CD4-positive, alpha-beta T cell treated with Interleukin-21 for 1 hour (primary cell): ENCODE data around the gene SLC2A11.
A peak's percentile ranks its signal among the peaks of the same experiment; 100 is the strongest.

Source experiments
- DNase-seq: peaks from one replicate; pipeline ENCODE4 v3.0.0-alpha.2; 2020

SLC2A11 gene

DNA sequence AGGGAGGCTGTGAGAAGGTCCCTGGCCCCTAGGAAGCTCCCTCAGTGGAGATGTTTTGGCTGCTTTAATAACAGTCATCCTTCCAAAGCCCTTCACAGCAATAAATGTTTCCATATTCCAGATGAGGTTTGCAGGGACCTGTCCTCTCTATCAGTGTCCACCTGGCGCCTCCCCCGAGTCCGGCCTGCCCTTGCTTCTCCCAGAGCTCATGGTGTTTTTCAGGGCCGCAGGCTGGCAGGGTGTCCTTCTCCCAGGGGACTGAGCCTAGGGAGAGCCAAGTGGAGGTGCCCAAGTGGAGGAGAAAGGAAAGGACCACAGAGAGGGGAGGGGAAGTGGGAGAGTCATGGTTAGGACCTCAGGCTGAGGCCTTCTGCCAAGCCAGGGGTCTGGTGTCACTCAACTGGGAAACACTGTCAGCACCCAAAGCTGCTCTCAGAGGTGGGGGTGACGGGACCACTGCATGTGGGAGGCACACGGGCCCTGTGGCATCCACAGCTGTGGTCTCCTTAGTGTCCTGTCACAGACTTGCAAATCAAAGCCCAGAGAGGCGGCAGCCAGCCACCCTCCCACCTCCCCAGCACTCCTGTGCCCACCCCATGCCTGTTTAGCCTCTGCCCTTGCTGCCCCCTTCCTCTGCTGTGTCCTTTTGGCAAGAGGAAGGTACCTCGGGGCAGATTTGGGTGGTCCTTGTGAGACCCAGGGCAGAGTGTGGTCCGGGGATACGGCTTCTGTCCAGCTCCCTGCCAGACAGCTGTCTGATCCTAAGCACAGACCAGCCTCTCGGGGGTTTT is 25.3 kb upstream of the SLC2A11 start:
- DNase-seq, result no peak

DNA sequence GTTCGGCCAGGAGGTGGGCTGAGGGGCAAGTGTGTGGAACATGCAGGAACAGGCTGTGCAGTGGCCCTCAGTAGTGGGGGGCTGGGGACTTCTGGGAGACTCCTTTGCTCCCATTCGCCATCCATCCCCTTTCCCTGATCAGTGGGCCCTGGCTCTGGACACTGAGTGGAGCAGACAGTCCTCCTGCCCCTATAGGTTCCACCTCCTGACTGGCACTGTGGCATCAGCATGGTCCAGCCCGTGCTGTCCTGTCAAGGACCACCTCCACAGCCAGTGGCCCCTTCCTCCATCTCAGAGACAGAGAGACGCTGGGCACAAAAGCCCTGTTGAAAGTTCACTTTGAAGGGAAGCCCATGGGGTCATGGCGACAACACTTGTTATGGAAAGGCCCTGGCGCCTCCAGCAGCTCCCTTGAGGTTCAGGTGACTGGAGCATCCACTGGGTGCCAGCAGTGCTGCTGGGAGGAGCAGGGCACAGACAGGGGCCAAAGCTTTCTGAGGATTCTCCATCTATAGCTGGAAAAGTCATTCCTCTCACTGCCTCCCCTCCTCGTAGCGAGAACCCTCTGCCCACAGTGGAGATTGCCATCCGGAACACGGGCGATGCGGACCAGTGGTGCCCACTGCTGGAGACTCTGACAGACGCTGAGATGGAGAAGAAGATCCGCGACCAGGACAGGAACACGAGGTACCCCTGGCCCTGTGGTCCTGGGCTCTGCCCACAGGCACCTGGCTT is 24.5 kb upstream of the SLC2A11 start:
- no peak for DNase-seq

DNA sequence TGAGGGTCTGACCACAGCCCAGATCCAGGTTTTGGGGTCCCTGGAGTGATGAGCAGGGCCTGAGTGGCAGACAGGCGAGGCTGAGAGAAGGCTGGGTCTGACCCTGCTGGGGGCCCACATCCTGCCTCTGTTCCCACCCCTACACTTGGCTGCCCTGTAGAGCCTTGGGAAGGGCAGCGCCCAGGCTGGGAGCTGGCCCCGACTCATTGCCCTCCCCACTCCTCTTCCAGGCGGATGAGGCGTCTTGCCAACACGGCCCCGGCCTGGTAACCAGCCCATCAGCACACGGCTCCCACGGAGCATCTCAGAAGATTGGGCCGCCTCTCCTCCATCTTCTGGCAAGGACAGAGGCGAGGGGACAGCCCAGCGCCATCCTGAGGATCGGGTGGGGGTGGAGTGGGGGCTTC is 23.8 kb upstream of the SLC2A11 start:
- no peak for DNase-seq

DNA sequence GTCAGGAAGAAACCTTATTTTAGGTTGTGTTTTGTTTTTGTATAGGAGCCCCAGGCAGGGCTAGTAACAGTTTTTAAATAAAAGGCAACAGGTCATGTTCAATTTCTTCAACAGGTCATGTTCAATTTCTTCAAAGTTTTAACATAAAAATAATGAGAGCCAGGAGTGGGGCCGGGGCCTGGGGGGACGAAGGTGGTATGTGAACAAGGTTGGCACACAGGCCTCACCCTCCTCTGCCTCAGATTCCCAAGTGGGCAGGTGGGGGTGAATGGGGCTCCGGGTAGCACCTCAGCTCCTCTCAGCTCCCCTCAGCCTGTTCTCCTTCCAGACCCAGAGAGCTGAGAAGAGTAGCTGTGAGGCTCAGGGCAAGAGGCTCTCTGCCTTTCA is 23.3 kb upstream of the SLC2A11 start:
- DNase-seq, result no peak

DNA sequence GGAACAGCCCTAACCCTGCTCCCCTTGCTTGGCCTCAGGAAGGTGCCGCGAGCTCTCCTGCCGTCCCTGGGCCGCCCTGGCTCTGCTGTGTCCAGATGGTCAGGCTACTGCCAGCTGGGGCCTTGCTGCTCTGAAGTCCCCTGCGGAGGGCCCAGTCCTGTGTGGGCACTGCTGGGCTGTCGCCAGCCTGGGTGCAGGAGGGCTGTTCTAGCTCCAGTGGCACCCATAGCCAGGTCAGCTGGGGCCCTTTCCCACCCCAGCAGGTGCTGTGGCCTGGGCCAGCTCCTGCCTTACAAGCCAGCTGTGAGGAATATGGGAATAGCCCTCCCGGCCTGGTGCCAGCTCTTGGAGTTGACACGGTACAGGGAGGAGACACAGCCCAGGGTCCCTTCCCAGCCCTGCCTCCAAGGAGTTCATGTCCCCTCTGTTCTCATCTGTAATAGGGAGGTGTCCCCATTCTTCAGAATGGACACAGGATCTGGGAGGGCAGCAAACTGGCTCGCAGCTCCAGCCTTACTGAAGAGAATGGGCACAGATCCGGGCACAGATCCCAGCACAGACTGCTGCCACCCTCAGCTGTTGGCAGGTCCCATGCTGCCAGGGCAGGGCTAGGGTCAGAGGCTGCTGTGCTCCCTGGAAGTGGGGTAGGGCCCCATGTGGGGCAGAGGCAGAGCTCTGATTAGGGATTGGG is 22.7 kb upstream of the SLC2A11 start:
- DNase-seq, result no peak

DNA sequence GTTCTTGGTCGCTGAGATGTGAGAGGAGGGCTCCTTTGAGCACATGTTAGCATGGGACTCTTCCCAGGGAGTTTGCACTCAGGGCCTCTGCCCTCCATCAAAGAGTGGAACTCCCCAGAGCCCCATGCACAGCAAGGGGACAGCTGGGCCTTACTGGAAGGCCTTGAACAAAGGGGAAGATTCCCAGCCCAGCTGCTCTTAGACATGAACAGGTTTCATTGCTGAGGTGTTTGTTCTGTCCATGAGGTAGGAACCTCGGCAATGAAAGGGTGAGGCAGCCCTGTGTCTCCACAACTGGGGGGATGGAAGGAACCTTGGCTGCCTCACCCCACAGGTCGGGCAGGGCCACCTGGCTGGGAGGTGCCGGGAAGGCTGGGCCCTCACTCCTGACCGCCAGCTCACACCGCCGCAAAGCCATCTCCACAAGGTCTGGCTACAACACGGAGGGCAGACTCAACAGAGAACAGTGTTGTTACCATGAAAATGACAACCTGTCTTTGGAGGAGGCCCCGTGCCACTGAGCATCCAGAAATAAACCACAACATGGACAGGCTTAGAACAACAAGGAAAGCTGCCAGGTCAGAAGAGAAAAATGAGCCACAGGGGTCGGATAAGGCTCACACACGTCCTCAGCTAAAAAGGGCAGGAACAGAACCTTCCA is 22.1 kb upstream of the SLC2A11 start:
- DNase-seq, result no peak

DNA sequence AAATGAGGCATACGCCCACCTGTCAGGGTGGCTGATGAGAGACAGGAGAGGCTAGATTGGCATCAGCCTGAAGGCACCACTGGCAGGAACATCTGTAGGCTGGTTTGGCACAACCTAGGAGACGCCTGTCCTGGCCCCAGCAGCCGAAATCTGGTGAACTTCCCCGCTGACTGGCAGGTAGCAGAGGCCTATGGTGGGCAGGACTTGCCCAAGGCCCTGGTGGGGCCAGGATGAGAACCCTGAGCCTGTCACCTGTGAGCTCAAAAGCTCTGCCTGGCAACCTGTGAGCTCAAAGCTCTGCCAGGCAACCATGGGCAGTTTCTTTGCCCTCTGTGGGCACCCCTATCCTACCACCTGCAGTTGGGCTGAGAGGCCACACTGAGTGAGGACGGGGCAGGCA is 21.4 kb upstream of the SLC2A11 start:
- DNase-seq, result no peak

DNA sequence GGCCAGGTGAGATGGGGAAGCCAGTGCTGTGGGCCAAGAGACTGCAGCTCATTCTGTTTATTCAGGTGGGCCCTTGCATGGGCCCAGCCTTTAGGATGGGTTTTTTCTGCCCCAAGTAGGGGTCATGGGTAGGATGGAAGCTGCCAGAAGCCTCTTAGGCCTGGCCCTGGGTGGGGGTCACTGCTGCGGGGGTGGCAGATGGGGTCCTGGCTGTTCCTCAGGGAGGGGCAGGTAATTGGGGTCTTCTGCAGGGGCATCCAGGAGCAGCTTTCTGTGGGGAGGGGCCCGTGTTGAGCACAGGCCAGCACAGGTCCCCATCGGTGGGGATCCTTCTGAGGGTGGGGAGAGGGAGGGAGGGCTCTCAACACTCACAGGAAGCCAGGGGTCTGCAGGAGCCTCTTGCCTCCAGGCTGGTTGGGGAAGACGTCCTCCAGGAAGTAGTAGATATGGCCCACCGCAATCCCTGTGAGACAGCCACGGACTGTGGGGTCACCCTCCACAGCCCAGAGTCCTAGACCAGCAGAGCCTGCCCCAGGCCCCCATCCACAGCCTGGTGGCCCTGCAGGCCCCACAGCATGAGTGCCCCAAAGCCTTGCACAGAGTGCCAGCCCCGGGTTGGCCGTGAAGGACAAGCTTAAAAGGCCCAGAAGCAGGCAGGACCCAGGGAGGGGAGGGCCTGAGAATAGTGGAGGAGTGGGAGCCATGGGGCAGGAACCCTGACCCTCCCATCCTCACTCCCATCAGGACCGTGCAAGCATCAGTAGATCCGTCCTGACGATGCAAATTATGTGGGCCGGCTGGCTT is 20.8 kb upstream of the SLC2A11 start:
- DNase-seq, result no peak

DNA sequence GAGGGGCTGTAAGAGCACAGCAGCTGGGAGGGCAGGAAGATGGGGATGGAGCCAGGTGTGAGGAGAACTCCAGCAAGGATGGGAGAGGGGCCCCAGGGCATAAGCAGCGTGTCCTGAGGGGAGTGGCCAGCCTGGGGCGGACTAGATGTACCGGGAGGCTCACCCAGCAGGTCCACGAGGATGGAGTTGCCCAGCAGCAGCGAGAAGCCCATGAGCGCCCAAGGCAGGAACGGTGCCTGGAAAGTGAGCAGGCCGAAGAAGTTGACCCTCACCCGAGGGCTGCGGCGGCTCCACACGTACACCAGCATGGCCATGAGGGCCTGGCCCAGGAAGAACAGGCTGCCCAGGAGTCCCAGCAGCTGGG is 20.2 kb upstream of the SLC2A11 start:
- no peak for DNase-seq

DNA sequence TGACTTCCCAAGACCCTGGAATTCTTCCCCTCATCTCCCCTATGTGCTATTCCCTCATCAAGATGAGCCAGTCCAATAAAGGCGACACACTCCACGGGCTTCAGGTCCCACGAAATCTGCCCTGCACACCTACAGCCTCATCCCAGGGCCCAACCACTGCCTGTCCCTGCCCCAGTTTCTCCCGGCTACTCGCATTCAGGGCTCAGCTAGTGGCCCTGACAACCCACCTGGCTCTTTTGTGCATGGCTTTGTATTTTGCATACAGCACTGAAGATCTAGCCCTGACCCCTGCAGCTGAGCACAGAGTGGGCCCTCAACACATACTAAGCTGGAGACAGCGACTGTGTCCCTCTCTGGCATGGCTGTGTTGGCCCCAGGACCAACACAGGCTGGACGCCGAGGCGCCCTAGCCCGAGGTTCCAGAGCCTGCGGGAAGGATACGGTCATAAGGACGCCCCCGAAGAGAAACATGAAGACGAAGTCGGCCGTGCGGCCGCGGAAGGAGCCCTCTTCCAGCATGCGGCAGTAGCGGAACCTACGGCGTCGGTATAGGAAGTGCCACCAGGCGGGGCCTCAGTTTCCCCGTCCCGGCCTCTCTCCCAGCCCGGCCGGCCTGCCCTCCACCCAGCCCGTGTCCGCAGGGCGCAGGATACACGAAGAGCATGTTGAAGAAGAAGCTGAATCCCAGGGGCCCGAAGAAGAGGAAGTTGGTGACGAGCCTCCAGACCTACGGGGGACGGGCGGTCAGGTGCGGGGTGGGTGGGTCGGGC is 19.6 kb upstream of the SLC2A11 start:
- DNase-seq, result no peak

DNA sequence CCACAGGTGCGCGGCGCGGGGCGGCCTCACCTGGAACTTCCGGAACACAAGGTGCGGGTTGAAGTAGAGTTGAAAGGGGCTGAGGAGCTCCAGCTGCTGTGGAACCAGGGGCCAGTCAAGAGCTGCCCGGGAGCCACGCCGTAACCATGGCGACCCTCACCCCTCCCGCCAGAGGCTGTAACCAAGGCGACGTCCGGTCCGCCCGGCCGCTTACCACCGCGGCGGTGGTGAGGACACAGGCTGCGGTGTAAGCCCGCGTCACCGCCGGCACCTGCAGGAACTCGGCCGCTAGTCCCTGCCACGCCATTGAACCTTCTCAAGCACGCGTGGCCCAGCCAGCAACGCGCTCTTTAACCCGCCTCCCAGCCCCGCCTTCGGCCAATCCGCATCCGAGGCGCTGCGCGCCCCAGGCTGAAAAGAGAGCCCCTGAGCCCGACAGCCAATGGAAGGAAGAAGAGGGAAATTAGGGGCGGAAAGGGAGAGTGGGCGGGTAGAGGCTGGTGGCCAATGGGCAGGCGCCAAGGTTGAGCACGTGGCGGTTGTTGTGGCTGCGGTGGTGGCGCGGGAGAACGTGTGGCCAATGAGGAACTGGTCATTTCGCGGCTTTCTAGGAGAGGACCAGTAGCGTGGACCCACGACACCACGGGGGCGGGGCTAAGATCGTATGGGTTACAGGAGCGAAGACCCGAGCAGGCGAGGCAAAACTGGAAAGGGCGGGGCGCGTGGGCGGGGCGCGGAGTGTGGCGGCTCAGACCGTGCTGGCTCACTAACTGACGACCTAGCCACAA is 18.8 kb upstream of the SLC2A11 start, which contains the start of gene DERL3:
DERL3 (minus strand) TSS at position 326 of the 788 bp plus-strand sequence; CDS start at position 307, 19 bp downstream.
- DNase-seq, result peak; percentile 97

DNA sequence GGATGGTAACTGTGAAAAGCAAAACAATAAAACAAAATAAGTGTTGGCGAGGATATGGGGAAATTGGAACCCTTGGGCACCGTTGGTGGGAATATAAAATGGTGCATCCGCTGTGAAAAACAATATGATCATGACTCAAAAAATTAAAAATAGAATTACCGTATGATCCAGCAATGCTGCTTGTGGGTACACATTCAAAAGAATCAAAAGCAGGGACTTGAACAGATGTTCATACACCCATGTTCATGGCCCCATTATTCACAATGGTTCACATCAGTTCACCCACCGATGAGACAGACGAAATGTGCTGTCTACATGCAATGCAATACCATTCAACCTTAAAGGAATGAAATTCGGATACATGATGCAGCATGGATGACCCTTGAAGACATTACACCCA is 17.6 kb upstream of the SLC2A11 start:
- DNase-seq, result no peak

DNA sequence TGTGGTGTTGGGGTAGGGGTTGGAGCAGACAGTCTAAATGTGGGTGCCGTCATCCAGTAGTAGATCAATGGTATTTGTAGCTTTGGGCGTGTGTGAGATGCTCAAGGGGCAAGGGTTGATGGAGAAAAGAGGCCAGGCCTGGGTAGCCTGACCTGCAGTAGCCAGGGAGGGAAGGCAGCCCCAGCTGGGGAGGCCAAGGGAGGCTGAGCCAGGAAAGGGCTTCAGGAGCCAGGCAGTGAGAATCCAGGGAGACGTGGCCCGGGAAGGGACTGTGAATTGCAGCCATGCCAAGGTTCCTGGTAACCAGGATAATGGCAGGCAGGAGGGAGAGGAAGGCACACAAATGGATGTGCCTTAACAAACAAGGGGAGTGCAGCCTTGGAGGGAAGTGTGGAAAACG is 16.4 kb upstream of the SLC2A11 start:
- no peak for DNase-seq

DNA sequence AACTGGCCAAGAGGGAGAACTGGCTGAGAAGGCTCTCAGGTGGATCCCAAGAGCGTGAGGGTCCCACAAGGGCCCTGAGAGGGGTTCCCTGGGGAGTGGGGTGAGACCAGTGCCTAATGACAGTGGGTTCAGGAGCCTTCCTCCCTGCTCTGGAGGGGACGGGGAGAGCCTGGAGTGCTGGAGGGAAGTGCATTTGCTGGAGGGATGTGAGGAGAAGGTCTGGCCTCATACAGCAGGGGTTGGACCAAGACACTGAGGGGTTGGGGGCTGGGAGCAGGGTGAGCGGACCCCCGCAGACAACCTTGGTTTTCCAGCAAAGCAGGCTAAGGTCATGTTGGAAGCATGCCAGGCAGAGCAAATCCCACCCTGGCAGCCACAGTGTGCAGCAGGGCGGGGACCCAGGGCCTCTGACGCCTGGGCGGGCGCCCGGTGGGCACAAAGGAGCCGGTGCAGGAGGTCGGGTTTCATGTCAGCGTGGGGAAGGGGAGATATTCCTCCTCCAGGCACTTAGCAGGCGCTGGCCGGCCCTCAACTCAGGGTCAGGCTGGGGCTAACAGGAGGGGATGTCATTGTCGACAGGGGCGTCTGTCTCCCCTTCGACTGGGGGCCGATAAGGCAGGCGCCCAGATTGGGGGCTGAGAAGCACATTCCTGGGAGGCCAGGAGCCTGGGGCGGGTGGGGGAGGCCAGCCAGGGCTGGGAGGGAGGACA is 15.8 kb upstream of the SLC2A11 start:
- DNase-seq, result no peak

DNA sequence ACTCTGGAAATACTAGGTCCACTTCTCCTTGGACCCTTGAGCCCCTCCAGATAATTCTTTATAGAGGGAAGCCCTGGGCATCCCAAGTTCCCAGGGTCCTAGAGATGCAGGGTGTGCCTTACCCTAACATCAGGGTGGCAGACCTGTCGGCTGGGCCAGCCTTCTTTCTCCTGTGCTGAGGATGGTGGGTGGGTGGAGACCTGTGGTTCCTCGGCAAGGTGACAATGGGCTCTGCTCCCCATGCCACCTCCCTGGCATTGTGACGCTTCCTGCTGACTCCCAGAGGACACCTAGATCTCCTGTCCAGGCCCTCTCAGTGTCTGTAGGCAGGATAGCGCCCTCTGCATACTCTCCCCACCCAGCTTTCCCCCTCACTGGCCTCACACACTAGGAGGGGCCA is 15.1 kb upstream of the SLC2A11 start:
- DNase-seq, result no peak

DNA sequence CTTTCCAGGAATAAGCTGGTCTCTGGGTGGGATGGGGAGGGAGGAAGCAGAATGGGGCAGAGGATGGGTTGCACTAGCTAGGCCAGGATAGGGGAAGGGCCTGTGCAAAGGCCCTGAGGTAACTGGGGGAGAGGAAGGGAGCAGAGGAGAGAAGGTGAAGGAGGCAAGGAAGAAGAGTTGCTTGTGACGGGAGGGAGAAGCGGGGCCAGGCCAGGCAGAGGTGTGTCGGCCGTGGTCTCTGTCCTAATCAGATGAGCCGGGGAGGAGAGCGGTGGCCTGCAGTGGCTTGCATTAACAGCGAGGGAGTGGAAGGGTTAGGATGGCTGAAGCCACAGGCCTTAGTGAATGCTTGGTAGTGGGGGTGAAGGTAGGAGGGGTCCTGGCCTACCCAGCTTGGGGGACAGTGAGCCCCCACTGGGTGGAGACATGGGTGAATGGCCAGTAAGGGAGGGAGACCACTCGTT is 12.9 kb upstream of the SLC2A11 start:
- DNase-seq, result no peak

DNA sequence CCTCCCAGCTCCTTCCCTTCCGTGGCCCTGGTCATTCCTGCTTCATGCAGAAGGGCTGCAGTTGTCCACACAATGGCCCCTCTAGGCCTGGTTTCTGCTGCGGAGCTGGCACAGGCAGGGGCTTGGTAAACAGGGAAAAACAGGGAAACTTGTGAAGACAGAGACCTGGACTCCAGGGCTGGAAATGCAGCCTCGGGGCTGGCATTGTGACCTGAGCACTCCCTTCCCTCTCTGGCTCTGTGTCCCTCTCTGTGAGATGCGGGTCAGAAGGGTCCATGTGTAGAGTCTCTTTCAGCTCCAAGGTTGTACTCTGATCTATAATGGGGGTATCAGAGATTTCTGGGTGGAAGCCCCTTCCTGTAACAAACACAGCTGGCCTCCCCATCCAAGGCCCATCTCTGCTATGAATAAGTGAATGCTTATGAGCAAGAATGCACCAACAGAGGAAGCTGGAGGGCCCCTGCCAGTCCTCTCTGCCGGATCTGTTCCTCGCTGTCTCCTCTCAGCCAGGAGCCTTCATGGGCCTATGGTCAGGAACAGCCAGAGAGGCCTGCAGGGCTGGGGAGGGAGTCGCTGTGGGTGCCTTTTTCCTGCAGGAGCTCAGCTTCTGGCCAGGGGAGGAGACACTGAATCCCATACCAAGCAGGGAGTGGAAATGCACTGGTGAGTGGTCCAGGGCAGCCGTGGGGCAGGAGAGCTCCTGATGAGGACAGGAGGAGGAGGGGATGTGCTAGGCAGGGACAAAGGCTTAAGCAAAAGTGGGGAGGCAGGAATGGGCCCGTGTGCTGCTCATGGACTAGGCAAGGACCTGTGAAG is 12.2 kb upstream of the SLC2A11 start:
- DNase-seq, result no peak

DNA sequence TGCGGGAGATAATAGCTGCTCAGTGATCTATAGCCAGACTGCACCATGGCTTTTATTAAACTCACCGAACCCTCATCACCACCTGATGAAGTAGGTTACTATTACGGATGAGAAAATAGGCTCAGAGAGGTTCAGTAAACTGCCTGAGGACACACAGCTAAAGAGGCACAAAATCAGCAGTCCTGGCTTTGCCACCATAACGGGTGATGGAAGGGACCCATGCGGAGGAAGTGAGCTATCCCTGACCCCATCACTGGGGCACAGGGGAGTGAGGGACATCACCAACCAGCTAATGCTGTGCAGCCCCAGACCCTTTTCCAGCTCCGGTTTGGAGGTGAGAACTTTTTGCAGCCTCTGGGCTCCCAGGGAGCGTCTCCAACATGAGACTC is 11.6 kb upstream of the SLC2A11 start:
- no peak for DNase-seq

DNA sequence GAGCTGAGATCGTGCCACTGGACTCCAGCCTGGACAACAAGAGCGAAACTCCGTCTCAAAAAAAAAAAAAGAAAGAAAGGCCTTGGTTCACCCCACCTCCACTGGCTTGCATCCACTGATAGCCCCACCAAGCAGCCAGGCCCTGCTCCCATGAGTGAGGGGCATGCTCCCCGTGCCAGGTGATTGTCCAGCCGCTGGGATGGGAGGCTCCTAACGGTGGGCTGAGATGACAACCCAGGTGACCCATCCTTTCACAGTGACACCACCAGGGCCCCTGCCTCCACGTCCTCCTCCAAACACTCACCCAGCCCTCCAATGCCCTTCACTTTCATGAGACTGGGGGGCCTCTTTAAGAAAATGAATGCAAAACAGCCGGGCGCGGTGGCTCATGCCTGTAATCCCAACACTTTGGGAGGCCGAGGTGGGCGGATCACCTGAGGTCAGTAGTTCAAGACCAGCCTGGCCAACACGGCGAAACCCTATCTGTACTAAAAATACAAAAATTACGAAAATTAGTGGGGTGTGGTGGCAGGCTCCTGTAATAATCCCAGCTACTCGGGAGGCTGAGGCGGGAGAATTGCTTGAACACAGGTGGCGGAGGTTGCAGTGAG is 10.3 kb upstream of the SLC2A11 start:
- DNase-seq, result no peak
